Naive thymus-derived CD8-positive, alpha-beta T cell (primary cell): ENCODE measurements around the gene MPP7. TPM values are rescaled to one million over a fixed set of nuclear protein-coding genes. Genes with fewer than 3 reads are reported as not detected.

Source experiments
- ATAC-seq, 2 donors: fragments of 150-1000 bp; cut with Tn5 transposase in 1 of 2; sonication (Bioruptor Pico), chemical (Tn5 transposase) in 1 of 2; 1 replicate in 1 of 2; 2 replicates in 1 of 2; pipeline ENCODE4 v1.10.0; 2021; ENCODE audit warnings: mild to moderate bottlenecking in 2 of 2, moderate library complexity in 2 of 2
- POLR2A ChIA-PET: fragments of 350-600 bp; sonication (Branson Sonifier 250); formaldehyde crosslinking; loops from one replicate; lab custom pipeline; 2021; ENCODE audit warnings: antibody characterized with exemption; lab: Charles Lee
- DNase-seq, 10 donors: peaks; one replicate each; pipeline versions ENCODE4 v3.0.0 to v3.0.0-alpha.2; 2020 to 2022
- H3K27ac Mint-ChIP-seq, 10 donors: one replicate each; pipeline ENCODE4 v1.8.0; 2020 to 2022; ENCODE audit warnings: mild to moderate bottlenecking in 10 of 10, mixed read lengths in 10 of 10, moderate library complexity in 4 of 10, inconsistent platforms in 1 of 10
- H3K27me3 Mint-ChIP-seq, 5 donors: one replicate each; pipeline ENCODE4 v1.8.0; 2021 to 2022; ENCODE audit warnings: mixed read lengths in 5 of 5
- H3K36me3 Mint-ChIP-seq, 3 donors: one replicate each; pipeline ENCODE4 v1.8.0; 2020 to 2022; ENCODE audit warnings: mixed read lengths in 3 of 3, mild to moderate bottlenecking in 2 of 3, inconsistent platforms in 1 of 3
- H3K4me1 Mint-ChIP-seq, 4 donors: one replicate each; pipeline ENCODE4 v1.8.0; 2021 to 2022; ENCODE audit warnings: mixed read lengths in 4 of 4
- H3K4me3 Mint-ChIP-seq, 10 donors: one replicate each; pipeline ENCODE4 v1.8.0; 2020 to 2022; ENCODE audit warnings: mild to moderate bottlenecking in 10 of 10, mixed read lengths in 10 of 10, moderate library complexity in 6 of 10, inconsistent platforms in 1 of 10
- H3K9me3 Mint-ChIP-seq, 9 donors: one replicate each; pipeline ENCODE4 v1.8.0; 2020 to 2022; ENCODE audit warnings: mixed read lengths in 9 of 9, mild to moderate bottlenecking in 3 of 9, inconsistent platforms in 1 of 9, moderate library complexity in 1 of 9
- polyA plus RNA-seq, 3 donors: library from polyadenylated mRNA; unstranded; fragments of 300-500 nt; fragmentation: Illumina TruSeq; gene quantifications; one replicate each; pipeline ENCODE4 v1.2.3, GENCODE V29; 2021
- total RNA-seq, 8 experiments: library from RNA in 2 of 8; stranded (reverse) in 2 of 8; gene quantifications; one replicate each; pipeline ENCODE4 v1.2.3 and lab custom pipeline; 2021 to 2026

Gene MPP7
- total and polyA plus RNA-seq, 5 experiments from 2014 or later, result 26.6 to 41.2 (median 33.3) TPM

- H3K27me3 Mint-ChIP-seq, result no peaks in the 10 kb centered on the region
- H3K36me3 Mint-ChIP-seq, result peaks cover 0 to 8% (median 5%) of the 10 kb centered on the region in 3 donors
- ATAC-seq (no peak), DNase-seq (no peak)
- no peak overlapping the region for H3K4me3 Mint-ChIP-seq
- H3K4me1 Mint-ChIP-seq, result peaks cover 14 to 58% (median 55%) of the 10 kb centered on the region in 4 donors
- POLR2A ChIA-PET, result no interaction called here
- H3K9me3 Mint-ChIP-seq, result no peaks in the 10 kb centered on the region
- peak overlapping the region in 1 of 10 donors; percentile 65 for H3K27ac Mint-ChIP-seq
These were observed 17.0 kb downstream of the MPP7 start for GRCh38 chr10:28285816-28286215.

GRCh38 chr10:28284126-28284525, 18.7 kb downstream of the MPP7 start:
- Mint-ChIP-seq H3K27ac (peak overlapping the region in 2 of 10 donors; percentile 36 to 57), H3K9me3 (no peaks in the 10 kb centered on the region), H3K36me3 (peaks cover 0 to 12% (median 2%) of the 10 kb centered on the region in 3 donors), H3K4me1 (peaks cover 19 to 67% (median 61%) of the 10 kb centered on the region in 4 donors), H3K27me3 (no peaks in the 10 kb centered on the region), H3K4me3 (peak overlapping the region in 1 of 10 donors; percentile 8)
- POLR2A ChIA-PET, result no interaction called here
- peak in 1 of 2 donors; percentile 33 for ATAC-seq
- DNase-seq, result no peak

- Mint-ChIP-seq H3K27me3 (no peaks in the 10 kb centered on the region), H3K4me3 (no peak overlapping the region), H3K27ac (peak overlapping the region in 1 of 10 donors; percentile 3), H3K9me3 (no peaks in the 10 kb centered on the region), H3K4me1 (peaks cover 19 to 71% (median 64%) of the 10 kb centered on the region in 4 donors), H3K36me3 (peaks cover 0 to 12% (median 2%) of the 10 kb centered on the region in 3 donors)
- POLR2A ChIA-PET, result interaction anchor here (0.8 kb wide), 1 partner anchor 13 kb away, joined by 3 read pairs; no protein-coding TSS in a partner anchor
- DNase-seq, result no peak
- ATAC-seq, result no peak
These were observed 19.6 kb downstream of the MPP7 start for GRCh38 chr10:28283251-28283650.

GRCh38 chr10:28282336-28282735, 20.5 kb downstream of the MPP7 start:
- H3K27me3 Mint-ChIP-seq, result no peaks in the 10 kb centered on the region
- POLR2A ChIA-PET, result no interaction called here
- DNase-seq (no peak), ATAC-seq (no peak)
- peaks cover 21 to 69% (median 64%) of the 10 kb centered on the region in 4 donors for H3K4me1 Mint-ChIP-seq
- H3K4me3 Mint-ChIP-seq, result peak overlapping the region in 1 of 10 donors; percentile 15
- H3K27ac Mint-ChIP-seq, result peak overlapping the region in 3 of 10 donors; percentile 3 to 59 (median 15)
- no peaks in the 10 kb centered on the region for H3K9me3 Mint-ChIP-seq
- H3K36me3 Mint-ChIP-seq, result peaks cover 0 to 15% (median 5%) of the 10 kb centered on the region in 3 donors

- no peaks in the 10 kb centered on the region for H3K27me3 Mint-ChIP-seq
- no peaks in the 10 kb centered on the region for H3K9me3 Mint-ChIP-seq
- H3K36me3 Mint-ChIP-seq, result peaks cover 0 to 15% (median 5%) of the 10 kb centered on the region in 3 donors
- ATAC-seq (no peak), DNase-seq (no peak)
- peak overlapping the region in 1 of 10 donors; percentile 15 for H3K4me3 Mint-ChIP-seq
- POLR2A ChIA-PET, result no interaction called here
- H3K4me1 Mint-ChIP-seq, result peaks cover 20 to 70% (median 63%) of the 10 kb centered on the region in 4 donors
- peak overlapping the region in 2 of 10 donors; percentile 15 to 66 for H3K27ac Mint-ChIP-seq
These were observed 21.0 kb downstream of the MPP7 start for GRCh38 chr10:28281726-28282315.

GRCh38 chr10:28280652-28281051, 22.2 kb downstream of the MPP7 start:
- Mint-ChIP-seq H3K4me1 (peaks cover 20 to 70% (median 62%) of the 10 kb centered on the region in 4 donors), H3K27me3 (no peaks in the 10 kb centered on the region), H3K27ac (peak overlapping the region in 1 of 10 donors; percentile 65), H3K36me3 (peaks cover 0 to 15% (median 5%) of the 10 kb centered on the region in 3 donors), H3K4me3 (no peak overlapping the region), H3K9me3 (no peaks in the 10 kb centered on the region)
- DNase-seq, result no peak
- no peak for ATAC-seq
- POLR2A ChIA-PET, result no interaction called here

GRCh38 chr10:28279878-28280277, 23.0 kb downstream of the MPP7 start:
- peak overlapping the region in 1 of 10 donors; percentile 60 for H3K4me3 Mint-ChIP-seq
- no peak for DNase-seq
- no peak for ATAC-seq
- POLR2A ChIA-PET, result no interaction called here
- H3K27me3 Mint-ChIP-seq, result no peaks in the 10 kb centered on the region
- H3K36me3 Mint-ChIP-seq, result peaks cover 0 to 15% (median 5%) of the 10 kb centered on the region in 3 donors
- no peak overlapping the region for H3K27ac Mint-ChIP-seq
- peaks cover 25 to 72% (median 64%) of the 10 kb centered on the region in 4 donors for H3K4me1 Mint-ChIP-seq
- H3K9me3 Mint-ChIP-seq, result no peaks in the 10 kb centered on the region

GRCh38 chr10:28278842-28279241, 24.0 kb downstream of the MPP7 start:
- no peak for DNase-seq
- Mint-ChIP-seq H3K27ac (no peak overlapping the region), H3K9me3 (no peaks in the 10 kb centered on the region), H3K27me3 (no peaks in the 10 kb centered on the region), H3K4me1 (peaks cover 28 to 70% (median 60%) of the 10 kb centered on the region in 4 donors), H3K36me3 (peaks cover 0 to 15% (median 5%) of the 10 kb centered on the region in 3 donors), H3K4me3 (no peak overlapping the region)
- POLR2A ChIA-PET, result no interaction called here
- ATAC-seq, result no peak

GRCh38 chr10:28276384-28276783, 26.5 kb downstream of the MPP7 start:
- POLR2A ChIA-PET, result interaction anchor here (1.0 kb wide), 1 partner anchor 26 kb away, joined by 3 read pairs; the partner anchor contains the start of gene MPP7
- peak overlapping the region in 3 of 10 donors; percentile 4 to 41 (median 11) for H3K27ac Mint-ChIP-seq
- DNase-seq (no peak), ATAC-seq (no peak)
- no peaks in the 10 kb centered on the region for H3K27me3 Mint-ChIP-seq
- peaks cover 31 to 63% (median 54%) of the 10 kb centered on the region in 4 donors for H3K4me1 Mint-ChIP-seq
- H3K4me3 Mint-ChIP-seq, result no peak overlapping the region
- H3K9me3 Mint-ChIP-seq, result no peaks in the 10 kb centered on the region
- H3K36me3 Mint-ChIP-seq, result peaks cover 0 to 18% (median 5%) of the 10 kb centered on the region in 3 donors

GRCh38 chr10:28274475-28274874, 28.4 kb downstream of the MPP7 start:
- H3K9me3 Mint-ChIP-seq, result no peaks in the 10 kb centered on the region
- DNase-seq (no peak), ATAC-seq (no peak)
- POLR2A ChIA-PET, result no interaction called here
- peak overlapping the region in 3 of 10 donors; percentile 41 to 60 (median 47) for H3K27ac Mint-ChIP-seq
- peaks cover 23 to 60% (median 40%) of the 10 kb centered on the region in 4 donors for H3K4me1 Mint-ChIP-seq
- peaks cover 0 to 12% (median 5%) of the 10 kb centered on the region in 3 donors for H3K36me3 Mint-ChIP-seq
- peak overlapping the region in 3 of 10 donors; percentile 2 to 47 (median 44) for H3K4me3 Mint-ChIP-seq
- no peaks in the 10 kb centered on the region for H3K27me3 Mint-ChIP-seq

- Mint-ChIP-seq H3K36me3 (peaks cover 0 to 16% (median 9%) of the 10 kb centered on the region in 3 donors), H3K4me3 (peak overlapping the region in 1 of 10 donors; percentile 5)
These were observed 29.5 kb downstream of the MPP7 start for GRCh38 chr10:28273343-28273742.

GRCh38 chr10:28269842-28270456, 32.9 kb downstream of the MPP7 start:
- Mint-ChIP-seq H3K4me1 (peaks cover 20 to 46% (median 43%) of the 10 kb centered on the region in 4 donors), H3K9me3 (no peaks in the 10 kb centered on the region), H3K36me3 (peaks cover 0 to 18% (median 4%) of the 10 kb centered on the region in 3 donors), H3K27ac (no peak overlapping the region), H3K27me3 (no peaks in the 10 kb centered on the region), H3K4me3 (no peak overlapping the region)
- no peak for ATAC-seq
- no peak for DNase-seq
- POLR2A ChIA-PET, result no interaction called here

More at GRCh38 chr10:28273343-28273742, 29.5 kb downstream of the MPP7 start:
- Mint-ChIP-seq H3K27me3 (no peaks in the 10 kb centered on the region), H3K4me1 (peaks cover 21 to 57% (median 38%) of the 10 kb centered on the region in 4 donors), H3K9me3 (no peaks in the 10 kb centered on the region), H3K27ac (peak overlapping the region in 1 of 10 donors; percentile 73)
- POLR2A ChIA-PET, result no interaction called here
- no peak for ATAC-seq
- DNase-seq, result no peak
